ENCODE data around the gene MTHFSD. TPM values are rescaled to one million over a fixed set of nuclear protein-coding genes. Genes with fewer than 3 reads are reported as not detected.

Gene MTHFSD
- total RNA-seq, 2 experiments from 2014 or later, result 21.9 to 24.1 TPM

DNA sequence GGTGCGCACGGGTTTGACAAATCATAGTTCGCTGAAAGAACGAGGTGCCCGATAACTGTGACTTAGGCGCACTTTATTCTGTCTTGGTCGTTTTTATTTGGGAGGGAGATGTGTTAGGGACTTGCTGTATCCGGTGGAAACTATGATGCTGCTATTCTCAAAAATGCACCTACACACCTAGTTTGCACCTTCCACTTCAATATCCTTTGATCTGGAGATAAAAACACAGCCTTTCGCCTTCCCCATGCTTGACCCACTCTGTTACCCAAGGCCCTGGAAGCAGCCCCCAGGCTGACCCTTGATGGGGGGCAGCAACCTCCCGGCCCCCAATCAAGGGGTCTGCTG lies 59.7 kb downstream of the MTHFSD start:
- Mint-ChIP-seq H3K27ac (no peak overlapping the region), H3K9me3 (no peaks in the 10 kb centered on the region), H3K36me3 (ENCODE audit: low read depth) (no peaks in the 10 kb centered on the region), H3K4me1 (ENCODE audit: low read depth) (no peaks in the 10 kb centered on the region), H3K4me3 (no peak overlapping the region), H3K27me3 (ENCODE audit: low read depth) (peaks cover 65% of the 10 kb centered on the region)
- intact Hi-C loops (cut with micrococcal nuclease), result loop anchor here (5.0 kb wide), 1 partner anchor 82 kb away; the partner anchor contains the start of gene FOXL1
- CTCF ChIA-PET, result no interaction called here
- DNase-seq, result no peak

DNA sequence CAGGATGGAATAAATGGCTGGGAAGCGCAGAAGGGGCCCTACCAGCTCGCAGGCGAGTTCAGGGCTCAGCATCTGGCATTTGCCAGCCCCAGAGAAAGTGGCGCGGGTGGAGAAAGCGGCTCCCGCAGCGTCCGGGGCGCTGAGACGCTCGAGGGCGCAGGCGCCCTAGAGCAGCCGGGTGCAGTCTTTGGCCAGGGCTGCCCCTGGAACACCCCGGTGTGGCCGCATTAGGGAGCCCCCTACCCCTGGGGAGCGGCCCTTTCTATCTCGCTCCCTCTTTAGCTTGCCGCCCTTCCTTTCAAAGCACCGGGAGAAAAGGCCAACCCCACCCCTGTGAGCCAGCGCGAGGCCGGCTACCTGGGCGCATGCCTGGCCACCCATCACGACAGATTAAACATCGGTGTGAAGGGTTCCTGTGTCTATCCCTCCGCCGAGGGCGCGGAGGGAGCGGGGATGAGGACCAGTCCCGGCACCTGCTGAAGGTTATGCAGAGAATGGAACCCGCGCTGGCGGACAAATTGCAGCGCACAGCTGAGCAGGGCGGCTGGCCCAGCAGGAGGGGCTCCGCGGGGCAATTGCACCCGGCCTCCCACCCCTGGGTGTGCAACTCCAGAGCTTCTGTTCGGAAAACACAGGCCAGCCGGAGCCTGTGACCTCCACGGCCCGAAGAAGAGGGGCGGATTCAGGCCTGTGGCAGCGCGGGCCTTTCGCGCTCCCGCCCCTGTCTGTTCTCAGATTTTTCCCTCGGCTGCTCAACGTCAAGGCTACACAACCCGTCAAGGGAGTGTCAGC lies 60.3 kb downstream of the MTHFSD start:
- Mint-ChIP-seq H3K27me3 (ENCODE audit: low read depth) (peaks cover 67% of the 10 kb centered on the region), H3K4me3 (no peak overlapping the region), H3K36me3 (ENCODE audit: low read depth) (no peaks in the 10 kb centered on the region), H3K9me3 (no peaks in the 10 kb centered on the region), H3K27ac (no peak overlapping the region), H3K4me1 (ENCODE audit: low read depth) (no peaks in the 10 kb centered on the region)
- intact Hi-C loops (cut with micrococcal nuclease), result loop anchor here (5.0 kb wide), 1 partner anchor 83 kb away; the partner anchor contains the start of gene FOXL1
- no peak for DNase-seq
- CTCF ChIA-PET, result no interaction called here

DNA sequence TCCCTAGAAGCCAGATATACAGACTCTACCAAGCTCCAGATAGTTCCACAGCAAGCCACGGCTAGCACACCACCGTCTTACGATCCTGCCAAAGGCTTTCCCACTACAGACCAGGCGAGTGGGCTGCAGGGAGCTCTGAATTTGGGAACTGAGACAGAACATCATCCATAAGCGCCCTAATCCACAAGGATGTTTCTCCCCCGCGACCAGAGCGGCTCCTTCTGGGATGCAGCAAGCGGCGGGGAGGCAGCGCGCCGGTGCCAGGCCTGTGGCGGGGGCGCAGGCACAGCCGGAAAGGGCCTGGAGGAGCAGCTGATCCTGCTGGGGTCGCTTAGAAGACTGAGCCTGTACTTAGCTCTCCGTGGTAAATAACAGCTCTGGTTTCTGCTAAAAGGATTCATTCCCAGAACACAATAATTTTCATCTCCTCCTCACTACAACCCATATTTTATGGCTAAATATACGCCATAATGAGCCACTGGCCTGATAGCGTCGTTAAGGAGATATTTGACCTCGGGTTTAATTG lies 60.9 kb downstream of the MTHFSD start:
- CTCF ChIA-PET, result no interaction called here
- intact Hi-C loops (cut with micrococcal nuclease), result no loop called here
- Mint-ChIP-seq H3K36me3 (ENCODE audit: low read depth) (no peaks in the 10 kb centered on the region), H3K4me1 (ENCODE audit: low read depth) (no peaks in the 10 kb centered on the region), H3K27ac (no peak overlapping the region), H3K4me3 (no peak overlapping the region), H3K9me3 (no peaks in the 10 kb centered on the region), H3K27me3 (ENCODE audit: low read depth) (peaks cover 66% of the 10 kb centered on the region)
- DNase-seq, result no peak

DNA sequence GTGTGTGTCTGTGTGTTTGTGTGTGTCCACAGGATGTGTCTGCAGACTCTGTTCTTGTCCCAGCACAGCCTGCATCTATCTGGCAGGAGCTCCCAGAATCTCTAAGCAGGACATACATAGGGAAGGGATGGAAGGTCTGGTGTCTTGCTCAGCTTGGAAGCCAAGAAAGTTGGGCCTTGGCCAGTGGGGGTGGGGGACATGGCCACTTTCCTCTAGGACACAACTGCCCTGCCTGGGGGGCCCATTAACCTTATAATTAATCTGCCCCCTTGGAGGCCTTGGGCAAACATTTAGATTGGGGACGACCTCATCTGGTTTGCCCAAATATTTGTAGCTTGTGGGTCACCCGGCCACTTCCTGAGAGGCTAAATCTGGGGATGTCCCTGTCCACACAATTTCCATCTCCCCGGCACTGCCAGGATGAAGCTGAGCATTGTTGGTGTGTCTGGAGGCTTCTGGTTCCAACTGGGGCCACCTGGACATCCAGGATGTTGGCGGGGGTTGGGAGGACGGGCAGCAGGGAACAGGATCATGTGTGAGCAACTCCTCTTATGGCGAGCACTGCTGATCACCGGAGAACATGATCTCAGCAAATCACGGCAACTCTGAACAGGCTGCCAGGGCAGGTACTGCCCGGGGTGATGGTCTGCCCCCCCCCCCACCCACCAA lies 61.9 kb downstream of the MTHFSD start:
- H3K9me3 Mint-ChIP-seq, result no peaks in the 10 kb centered on the region
- intact Hi-C loops (cut with micrococcal nuclease), result no loop called here
- DNase-seq, result no peak
- no peak overlapping the region for H3K4me3 Mint-ChIP-seq
- H3K27ac Mint-ChIP-seq, result no peak overlapping the region
- CTCF ChIA-PET, result no interaction called here
- no peaks in the 10 kb centered on the region for H3K4me1 Mint-ChIP-seq (ENCODE audit: low read depth)
- peaks cover 61% of the 10 kb centered on the region for H3K27me3 Mint-ChIP-seq (ENCODE audit: low read depth)
- no peaks in the 10 kb centered on the region for H3K36me3 Mint-ChIP-seq (ENCODE audit: low read depth)

DNA sequence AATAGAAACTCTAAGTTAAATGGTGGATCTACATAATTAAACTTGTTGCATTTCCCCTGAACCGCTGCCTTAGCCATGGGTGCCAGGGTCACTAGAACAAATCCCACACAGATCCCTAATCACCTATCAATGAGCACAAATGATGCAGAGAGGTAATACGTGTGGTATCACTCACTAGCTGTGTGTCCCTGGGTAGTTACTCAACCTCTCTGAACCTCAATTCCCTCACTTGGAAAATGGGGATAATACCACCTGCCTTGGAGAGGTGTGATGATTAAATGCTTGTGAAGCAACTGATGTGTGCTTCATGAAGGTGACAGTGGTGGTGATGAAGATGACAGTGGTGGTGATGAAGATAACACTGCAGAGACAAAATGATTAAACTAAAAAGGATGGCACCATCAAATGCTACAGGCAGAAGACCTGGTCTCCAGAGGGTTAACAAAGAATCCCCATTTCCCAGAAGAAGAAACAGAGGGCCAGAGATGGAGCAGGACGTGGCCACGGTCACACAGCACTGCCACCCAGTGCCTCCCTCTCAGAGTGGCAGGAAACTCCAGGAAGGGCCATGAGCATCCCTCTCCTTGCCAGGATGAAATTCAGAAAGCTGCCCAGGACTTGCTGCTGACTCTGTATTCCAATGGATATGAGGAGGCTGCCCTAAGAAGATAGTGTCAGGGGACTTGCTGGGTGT lies 62.6 kb downstream of the MTHFSD start:
- Mint-ChIP-seq H3K27ac (no peak overlapping the region), H3K4me3 (no peak overlapping the region), H3K36me3 (ENCODE audit: low read depth) (no peaks in the 10 kb centered on the region), H3K4me1 (ENCODE audit: low read depth) (no peaks in the 10 kb centered on the region), H3K27me3 (ENCODE audit: low read depth) (peaks cover 59% of the 10 kb centered on the region), H3K9me3 (no peaks in the 10 kb centered on the region)
- no peak for DNase-seq
- CTCF ChIA-PET, result no interaction called here
- intact Hi-C loops (cut with micrococcal nuclease), result no loop called here

DNA sequence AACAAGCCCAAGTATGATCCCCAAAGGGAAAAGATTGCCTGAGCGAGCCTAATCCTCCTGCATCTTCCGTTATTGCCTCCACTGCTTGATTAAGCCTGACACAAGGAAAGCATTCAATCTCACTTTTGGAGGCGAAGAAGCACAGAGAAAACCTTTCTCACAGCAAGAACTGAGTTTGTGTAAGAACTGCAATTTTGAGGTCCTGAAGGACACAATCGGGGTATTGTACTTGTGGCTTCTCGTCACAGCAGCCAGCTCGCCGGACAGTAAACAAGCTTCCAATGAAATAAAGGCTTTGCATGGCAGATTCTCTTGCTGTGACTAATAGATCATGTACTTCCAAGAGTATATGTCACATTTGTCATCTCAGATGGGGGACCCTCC lies 63.4 kb downstream of the MTHFSD start:
- H3K4me3 Mint-ChIP-seq, result no peak overlapping the region
- intact Hi-C loops (cut with micrococcal nuclease), result no loop called here
- peaks cover 55% of the 10 kb centered on the region for H3K27me3 Mint-ChIP-seq (ENCODE audit: low read depth)
- no peak for DNase-seq
- no peaks in the 10 kb centered on the region for H3K9me3 Mint-ChIP-seq
- H3K27ac Mint-ChIP-seq, result no peak overlapping the region
- H3K4me1 Mint-ChIP-seq (ENCODE audit: low read depth), result no peaks in the 10 kb centered on the region
- H3K36me3 Mint-ChIP-seq (ENCODE audit: low read depth), result no peaks in the 10 kb centered on the region
- CTCF ChIA-PET, result no interaction called here

DNA sequence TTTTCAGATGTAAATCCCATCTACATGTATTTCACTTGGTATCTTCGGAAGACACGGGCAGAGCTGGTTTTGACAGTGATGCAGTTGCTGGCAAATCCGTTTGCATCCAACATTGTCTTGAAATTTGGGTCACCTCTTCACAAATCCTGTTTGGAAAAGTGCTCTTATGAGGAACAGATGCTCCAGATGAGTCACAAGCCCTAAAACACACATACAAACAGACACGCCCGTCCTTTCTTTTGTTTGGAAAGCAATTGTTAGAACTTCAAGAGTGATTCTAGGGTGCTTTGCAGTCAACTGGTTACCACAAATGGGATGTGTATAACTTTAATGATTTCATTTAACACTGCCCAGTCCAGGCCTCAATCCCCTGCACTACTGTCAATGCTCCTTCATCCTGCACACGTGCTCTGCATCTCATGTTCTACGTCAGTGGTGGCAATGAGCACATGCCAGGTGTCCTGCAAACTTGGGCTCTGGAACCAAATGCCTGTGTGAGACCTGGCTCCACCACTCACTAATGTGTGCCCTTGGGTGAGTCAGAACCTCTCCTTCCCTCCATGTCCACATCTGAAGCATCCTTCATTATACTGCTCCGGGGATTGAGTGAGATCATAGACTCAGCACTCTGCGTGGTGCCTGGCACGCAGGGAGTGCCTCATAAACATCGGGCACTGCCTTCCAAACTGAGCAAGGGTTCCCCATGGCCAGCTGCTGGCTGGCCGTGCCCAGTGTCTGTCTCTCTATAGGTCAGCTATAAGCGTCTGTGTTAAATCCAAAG lies 64.0 kb downstream of the MTHFSD start:
- CTCF ChIA-PET, result no interaction called here
- Mint-ChIP-seq H3K4me1 (ENCODE audit: low read depth) (no peaks in the 10 kb centered on the region), H3K9me3 (no peaks in the 10 kb centered on the region), H3K4me3 (no peak overlapping the region), H3K27ac (no peak overlapping the region), H3K27me3 (ENCODE audit: low read depth) (peaks cover 54% of the 10 kb centered on the region), H3K36me3 (ENCODE audit: low read depth) (no peaks in the 10 kb centered on the region)
- DNase-seq, result no peak
- intact Hi-C loops (cut with micrococcal nuclease), result no loop called here

DNA sequence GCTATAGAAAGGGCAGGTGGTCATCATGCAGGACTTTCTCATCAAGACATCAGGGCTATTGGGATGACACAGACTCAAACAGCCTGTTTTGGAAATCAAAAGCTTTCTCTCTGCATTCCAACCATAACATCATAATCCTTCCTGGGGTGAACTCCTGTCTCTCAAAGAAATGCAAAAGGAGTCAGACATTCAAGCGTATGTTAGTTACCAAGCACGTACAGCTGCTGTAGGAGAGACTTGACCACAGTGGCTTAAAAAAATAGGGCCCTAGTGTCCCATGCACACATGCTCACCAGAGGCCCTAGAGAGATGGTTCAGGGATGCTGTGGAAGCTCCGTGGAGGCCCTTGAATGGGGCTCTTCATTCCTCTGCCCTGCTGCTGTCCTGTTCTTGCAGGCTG lies 69.3 kb downstream of the MTHFSD start:
- H3K9me3 Mint-ChIP-seq, result peaks cover 4% of the 10 kb centered on the region
- H3K36me3 Mint-ChIP-seq (ENCODE audit: low read depth), result no peaks in the 10 kb centered on the region
- DNase-seq, result no peak
- no peak overlapping the region for H3K27ac Mint-ChIP-seq
- CTCF ChIA-PET, result no interaction called here
- intact Hi-C loops (cut with micrococcal nuclease), result no loop called here
- no peaks in the 10 kb centered on the region for H3K4me1 Mint-ChIP-seq (ENCODE audit: low read depth)
- no peak overlapping the region for H3K4me3 Mint-ChIP-seq
- H3K27me3 Mint-ChIP-seq (ENCODE audit: low read depth), result peaks cover 26% of the 10 kb centered on the region

DNA sequence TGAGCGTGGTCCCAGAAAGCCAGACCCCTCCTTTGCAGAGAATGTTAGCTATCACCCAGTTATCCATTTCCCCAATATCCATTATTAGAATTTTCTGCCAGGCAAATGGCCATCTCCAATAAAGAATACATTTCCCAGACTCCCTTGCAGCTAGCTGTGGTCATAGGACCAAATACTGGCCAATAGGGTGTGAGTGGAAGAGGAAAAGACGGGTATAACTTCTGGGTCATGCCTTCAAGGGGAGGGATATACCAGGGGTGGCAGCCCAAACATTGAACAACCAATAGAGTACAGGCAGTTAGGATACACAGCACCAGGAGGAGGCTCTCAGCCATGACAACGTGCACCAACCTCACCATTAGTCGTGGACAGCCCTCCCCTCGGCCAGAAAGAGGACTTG lies 70.8 kb downstream of the MTHFSD start:
- peaks cover 4% of the 10 kb centered on the region for H3K9me3 Mint-ChIP-seq
- no peaks in the 10 kb centered on the region for H3K4me1 Mint-ChIP-seq (ENCODE audit: low read depth)
- no peak overlapping the region for H3K27ac Mint-ChIP-seq
- H3K4me3 Mint-ChIP-seq, result no peak overlapping the region
- DNase-seq, result no peak
- intact Hi-C loops (cut with micrococcal nuclease), result no loop called here
- H3K27me3 Mint-ChIP-seq (ENCODE audit: low read depth), result peaks cover 21% of the 10 kb centered on the region
- H3K36me3 Mint-ChIP-seq (ENCODE audit: low read depth), result no peaks in the 10 kb centered on the region
- CTCF ChIA-PET, result no interaction called here

DNA sequence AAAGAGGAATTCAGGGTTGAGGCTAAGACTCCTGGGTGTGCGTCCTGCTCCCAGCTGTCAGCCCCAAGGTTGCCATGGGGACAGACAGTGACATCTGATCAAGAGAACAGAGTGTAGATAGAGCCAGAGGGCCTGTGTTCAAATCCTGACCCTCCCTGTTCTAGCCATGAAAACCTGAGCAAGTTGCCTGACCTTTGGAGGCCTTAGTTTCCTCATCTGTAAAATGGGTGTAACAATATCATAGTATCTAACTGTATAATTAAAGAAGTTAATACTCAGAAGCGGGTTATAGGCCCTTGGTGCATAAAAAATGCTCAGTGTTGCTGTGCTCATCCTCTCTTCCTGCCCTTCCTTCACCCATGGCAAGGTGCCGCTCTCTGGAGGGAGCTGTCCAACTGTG lies 73.4 kb downstream of the MTHFSD start:
- peaks cover 36% of the 10 kb centered on the region for H3K27me3 Mint-ChIP-seq (ENCODE audit: low read depth)
- CTCF ChIA-PET, result interaction anchor here (0.7 kb wide), 1 partner anchor 632 kb away, joined by 3 read pairs; no protein-coding TSS in a partner anchor
- H3K4me3 Mint-ChIP-seq, result no peak overlapping the region
- intact Hi-C loops (cut with micrococcal nuclease), result no loop called here
- H3K27ac Mint-ChIP-seq, result no peak overlapping the region
- DNase-seq, result no peak
- H3K4me1 Mint-ChIP-seq (ENCODE audit: low read depth), result no peaks in the 10 kb centered on the region
- H3K36me3 Mint-ChIP-seq (ENCODE audit: low read depth), result no peaks in the 10 kb centered on the region
- H3K9me3 Mint-ChIP-seq, result peaks cover 4% of the 10 kb centered on the region

DNA sequence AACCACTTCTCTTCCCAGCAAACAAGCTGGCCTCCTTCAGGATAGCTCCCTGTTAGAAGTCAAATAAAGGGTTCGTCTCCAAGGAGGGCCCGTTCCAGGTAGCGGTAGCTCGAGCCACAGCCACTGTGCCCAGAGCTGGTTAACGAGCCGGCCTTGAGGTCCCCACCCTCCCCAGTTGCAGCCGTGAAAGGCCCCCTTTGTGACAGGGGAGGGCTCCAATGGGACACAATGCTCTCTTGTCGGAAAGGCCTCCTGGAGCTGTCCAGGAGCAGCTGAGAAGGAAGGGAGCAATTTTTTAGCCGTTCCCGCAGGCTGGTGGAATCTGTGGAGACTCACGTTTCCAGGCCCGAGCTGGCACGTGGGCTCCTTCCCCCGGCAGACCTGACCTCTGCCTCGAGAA lies 74.6 kb downstream of the MTHFSD start:
- Mint-ChIP-seq H3K27me3 (ENCODE audit: low read depth) (peaks cover 28% of the 10 kb centered on the region), H3K4me1 (ENCODE audit: low read depth) (no peaks in the 10 kb centered on the region), H3K4me3 (no peak overlapping the region), H3K9me3 (peaks cover 4% of the 10 kb centered on the region), H3K27ac (no peak overlapping the region), H3K36me3 (ENCODE audit: low read depth) (no peaks in the 10 kb centered on the region)
- CTCF ChIA-PET, result no interaction called here
- intact Hi-C loops (cut with micrococcal nuclease), result no loop called here
- no peak for DNase-seq

All from activated naive CD4-positive, alpha-beta T cell treated with anti-CD3 and anti-CD28 coated beads for 36 hours (primary cell).